Endodermal cell (in vitro differentiated cells): Measurements from ENCODE around the gene OR8D1. TPM values are rescaled to one million over a fixed set of nuclear protein-coding genes. Genes with fewer than 3 reads are reported as not detected.

ENCODE experiments used
- DNase-seq: peaks from one replicate; pipeline ENCODE4 v3.0.0-alpha.2; 2017
- H3K27ac ChIP-seq: 2 replicates; pipeline ENCODE4 v1.5.1; 2013; ENCODE audit warnings: mild to moderate bottlenecking, low read depth, low read length, moderate library complexity
- H3K27me3 ChIP-seq: 2 replicates; pipeline ENCODE4 v1.6.1; 2013; ENCODE audit warnings: mild to moderate bottlenecking, low read length, moderate library complexity; ENCODE audit not compliant: insufficient read depth, control insufficient read depth, poor library complexity, severe bottlenecking
- H3K36me3 ChIP-seq: 2 replicates; pipeline ENCODE4 v1.7.0; 2013; ENCODE audit warnings: mild to moderate bottlenecking, low read length, moderate library complexity; ENCODE audit not compliant: control insufficient read depth, insufficient read depth
- H3K4me1 ChIP-seq: one replicate; pipeline ENCODE4 v1.7.0; 2013; ENCODE audit warnings: low read length; ENCODE audit not compliant: control insufficient read depth, insufficient read depth
- H3K4me3 ChIP-seq: 2 replicates; pipeline ENCODE4 v1.5.1; 2013; ENCODE audit warnings: mild to moderate bottlenecking, low read length, moderate library complexity
- H3K9ac ChIP-seq: 2 replicates; pipeline ENCODE4 v1.6.1; 2013; ENCODE audit warnings: mild to moderate bottlenecking, low read length, moderate library complexity; ENCODE audit not compliant: poor library complexity, severe bottlenecking; ENCODE audit errors: extremely low read depth
- H3K9me3 ChIP-seq: 2 replicates; pipeline ENCODE4 v1.6.1; 2013; ENCODE audit warnings: mild to moderate bottlenecking, low read length, moderate library complexity; ENCODE audit not compliant: control insufficient read depth
- H3K27ac Mint-ChIP-seq: 2 replicates; pipeline ENCODE4 v1.8.0; 2020; ENCODE audit warnings: mixed read lengths
- H3K27me3 Mint-ChIP-seq: 2 replicates; pipeline ENCODE4 v1.8.0; 2021; ENCODE audit warnings: mild to moderate bottlenecking, mixed read lengths; ENCODE audit not compliant: insufficient read depth
- H3K36me3 Mint-ChIP-seq: 2 replicates; pipeline ENCODE4 v1.8.0; 2020; ENCODE audit warnings: low read depth, mixed read lengths
- H3K4me1 Mint-ChIP-seq: 2 replicates; pipeline ENCODE4 v1.8.0; 2020; ENCODE audit warnings: mixed read lengths
- H3K4me3 Mint-ChIP-seq: 2 replicates; pipeline ENCODE4 v1.8.0; 2020; ENCODE audit warnings: mild to moderate bottlenecking, moderate library complexity, mixed read lengths
- H3K9me3 Mint-ChIP-seq: 2 replicates; pipeline ENCODE4 v1.8.0; 2020; ENCODE audit warnings: mild to moderate bottlenecking, mixed read lengths
- CTCF ChIP-seq: fragments of 200-600 bp; sonication (generic); conservative IDR thresholded peaks from 2 replicates; pipeline ENCODE4 v1.5.0; 2021; ENCODE audit warnings: antibody characterized with exemption, mild to moderate bottlenecking
- WGBS, 2 experiments: methylation state at CpG; one replicate each; pipeline versions ENCODE4 v1.1.5 to v1.1.7; 2013; ENCODE audit warnings: missing lambda C conversion rate in 2 of 2, mixed read lengths in 1 of 2; ENCODE audit not compliant: insufficient coverage in 1 of 2, insufficient read length in 1 of 2; 5-methylcytosine and 5-hydroxymethylcytosine counted together
- total RNA-seq, 2 donors: library from RNA; stranded (reverse); fragmentation: NEBNext Ultra II Directional in 1 of 2; extraction: Animal tissue kit (Norgen Biotek cat#: 25700) in 1 of 2; gene quantifications; 2 replicates in 1 of 2; 3 replicates in 1 of 2; pipeline ENCODE4 v1.2.1, GENCODE V29; 2021

Gene OR8D1
- total RNA-seq, 2 donors from 2014 or later: not detected

- no peak for DNase-seq
- no peak overlapping the region for H3K9ac ChIP-seq
- no peak overlapping the region for H3K4me3 Mint-ChIP-seq
- no peaks in the 10 kb centered on the region for H3K36me3 Mint-ChIP-seq
- peaks cover 3% of the 10 kb centered on the region for H3K27me3 Mint-ChIP-seq
- no peaks in the 10 kb centered on the region for H3K27me3 ChIP-seq
- H3K4me1 ChIP-seq: no peaks in the 10 kb centered on the region
- H3K27ac ChIP-seq: no peak overlapping the region
- no peak overlapping the region for H3K27ac Mint-ChIP-seq
- no peaks in the 10 kb centered on the region for H3K36me3 ChIP-seq
- H3K4me3 ChIP-seq: no peak overlapping the region
- no peak for TF ChIP-seq CTCF
- H3K9me3 Mint-ChIP-seq: peaks cover 19% of the 10 kb centered on the region
- WGBS, 2 experiments: 92% methylated on average over 3 of the region's 3 CpGs; no CpG with 5 or more reads in 1 of the 2 experiments
- peaks cover 22% of the 10 kb centered on the region for H3K9me3 ChIP-seq
- no peaks in the 10 kb centered on the region for H3K4me1 Mint-ChIP-seq
Observed at GRCh38 chr11:124331873-124332272, 18.1 kb upstream of the OR8D1 start.

- Histone ChIP-seq H3K9me3 (peaks cover 22% of the 10 kb centered on the region), H3K27ac (no peak overlapping the region), H3K27me3 (no peaks in the 10 kb centered on the region), H3K36me3 (no peaks in the 10 kb centered on the region), H3K4me3 (no peak overlapping the region), H3K4me1 (no peaks in the 10 kb centered on the region), H3K9ac (no peak overlapping the region)
- Mint-ChIP-seq H3K4me1 (no peaks in the 10 kb centered on the region), H3K27me3 (peaks cover 3% of the 10 kb centered on the region), H3K9me3 (peaks cover 21% of the 10 kb centered on the region), H3K27ac (no peak overlapping the region), H3K4me3 (no peak overlapping the region), H3K36me3 (no peaks in the 10 kb centered on the region)
- no peak for DNase-seq
- TF ChIP-seq CTCF: no peak
- WGBS, 2 experiments: 92 to 100% methylated on average over 1 to 2 of the region's 2 CpGs
Observed at GRCh38 chr11:124329787-124330478, 16.2 kb upstream of the OR8D1 start.

- DNase-seq: no peak
- no peak overlapping the region for H3K4me3 ChIP-seq
- H3K36me3 ChIP-seq: no peaks in the 10 kb centered on the region
- no peaks in the 10 kb centered on the region for H3K4me1 ChIP-seq
- Mint-ChIP-seq H3K4me3 (no peak overlapping the region), H3K27ac (no peak overlapping the region), H3K27me3 (peaks cover 6% of the 10 kb centered on the region), H3K4me1 (no peaks in the 10 kb centered on the region), H3K9me3 (peaks cover 21% of the 10 kb centered on the region), H3K36me3 (no peaks in the 10 kb centered on the region)
- H3K9ac ChIP-seq: no peak overlapping the region
- no peak overlapping the region for H3K27ac ChIP-seq
- no peak for TF ChIP-seq CTCF
- WGBS, 2 experiments: 92 to 100% methylated on average over 1 of the region's 1 CpG
- no peaks in the 10 kb centered on the region for H3K27me3 ChIP-seq
- peaks cover 22% of the 10 kb centered on the region for H3K9me3 ChIP-seq
Observed at GRCh38 chr11:124327775-124328174, 14.0 kb upstream of the OR8D1 start.
